Fibroblast of villous mesenchyme (primary cell): Measurements from ENCODE around the gene PPP1R26. TPM values are rescaled to one million over a fixed set of nuclear protein-coding genes. Genes with fewer than 3 reads are reported as not detected.

Experiments
- DNase-seq: peaks from one replicate; pipeline ENCODE4 v3.0.0-alpha.2; 2010; ENCODE audit warnings: low read depth
- H3K4me3 ChIP-seq: 2 replicates; pipeline ENCODE4 v1.5.1; 2011; ENCODE audit warnings: low read depth, mild to moderate bottlenecking, low read length
- CTCF ChIP-seq: IDR thresholded peaks from 2 replicates; pipeline ENCODE4 v1.5.1; 2012; ENCODE audit warnings: low read depth, mild to moderate bottlenecking, low read length; ENCODE audit not compliant: insufficient read depth
- total RNA-seq: library from RNA; depleted of rRNA; stranded (reverse); fragments of >200 nt; gene quantifications from 2 replicates; pipeline ENCODE4 v1.2.3, GENCODE V29; 2012

Gene PPP1R26
- total RNA-seq, 1 donor: 11.7 TPM

- TF ChIP-seq CTCF: no peak
- no peak for DNase-seq
- H3K4me3 ChIP-seq: no peak overlapping the region
Measured at GRCh38 chr9:135471791-135472640, 7.6 kb upstream of the PPP1R26 start.

GRCh38 chr9:135473972-135474543 is 5.5 kb upstream of the PPP1R26 start:
- H3K4me3 ChIP-seq: no peak overlapping the region
- DNase-seq: no peak
- no peak for TF ChIP-seq CTCF

GRCh38 chr9:135474915-135475314 is 4.7 kb upstream of the PPP1R26 start:
- DNase-seq: peak; percentile 20
- no peak overlapping the region for H3K4me3 ChIP-seq
- peak; percentile 58 for TF ChIP-seq CTCF

- peak; percentile 66 for DNase-seq
Measured at GRCh38 chr9:135476561-135477355, 2.8 kb upstream of the PPP1R26 start.

GRCh38 chr9:135478191-135478590 is 1.4 kb upstream of the PPP1R26 start:
- no peak for DNase-seq
- TF ChIP-seq CTCF: no peak
- H3K4me3 ChIP-seq: no peak overlapping the region

More at GRCh38 chr9:135476561-135477355, 2.8 kb upstream of the PPP1R26 start:
- H3K4me3 ChIP-seq: no peak overlapping the region
- TF ChIP-seq CTCF: no peak

GRCh38 chr9:135478829-135479468 is 633 bp upstream of the PPP1R26 start:
- H3K4me3 ChIP-seq: peak overlapping the region; percentile 44
- peak; percentile 29 for DNase-seq
- peak; percentile 26 for TF ChIP-seq CTCF
